Measurements from ENCODE around the gene RNF181. TPM values are rescaled to one million over a fixed set of nuclear protein-coding genes. Genes with fewer than 3 reads are reported as not detected.
A peak's percentile ranks its signal among the peaks of the same experiment; 100 is the strongest.

The RNF181 gene
- total and polyA plus RNA-seq, 2 of the 13 experiments (the other 11 are each of a cell fraction or from before 2014, with no cell fraction given): 224 to 578 TPM

DNA sequence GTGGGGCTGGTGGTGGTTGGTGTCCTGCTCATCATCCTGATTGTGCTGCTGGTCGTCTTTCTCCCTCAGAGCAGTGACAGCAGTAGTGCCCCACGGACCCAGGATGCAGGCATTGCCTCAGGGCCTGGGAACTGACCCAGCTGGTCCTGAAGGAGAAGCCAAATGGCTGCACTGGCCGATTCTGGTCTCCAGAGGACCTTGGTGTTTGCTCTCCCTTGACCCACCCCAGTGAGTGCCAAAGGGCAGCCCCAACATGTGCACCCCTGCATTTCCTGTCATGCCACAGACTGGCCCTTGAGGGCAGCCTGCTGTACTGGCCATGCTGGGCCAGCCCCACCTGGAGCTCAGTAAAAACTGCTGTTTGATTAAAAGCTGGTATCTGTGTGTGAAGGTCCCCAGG is 2.5 kb upstream of the RNF181 start (continued):
- TF ChIP-seq, protein P1, sequence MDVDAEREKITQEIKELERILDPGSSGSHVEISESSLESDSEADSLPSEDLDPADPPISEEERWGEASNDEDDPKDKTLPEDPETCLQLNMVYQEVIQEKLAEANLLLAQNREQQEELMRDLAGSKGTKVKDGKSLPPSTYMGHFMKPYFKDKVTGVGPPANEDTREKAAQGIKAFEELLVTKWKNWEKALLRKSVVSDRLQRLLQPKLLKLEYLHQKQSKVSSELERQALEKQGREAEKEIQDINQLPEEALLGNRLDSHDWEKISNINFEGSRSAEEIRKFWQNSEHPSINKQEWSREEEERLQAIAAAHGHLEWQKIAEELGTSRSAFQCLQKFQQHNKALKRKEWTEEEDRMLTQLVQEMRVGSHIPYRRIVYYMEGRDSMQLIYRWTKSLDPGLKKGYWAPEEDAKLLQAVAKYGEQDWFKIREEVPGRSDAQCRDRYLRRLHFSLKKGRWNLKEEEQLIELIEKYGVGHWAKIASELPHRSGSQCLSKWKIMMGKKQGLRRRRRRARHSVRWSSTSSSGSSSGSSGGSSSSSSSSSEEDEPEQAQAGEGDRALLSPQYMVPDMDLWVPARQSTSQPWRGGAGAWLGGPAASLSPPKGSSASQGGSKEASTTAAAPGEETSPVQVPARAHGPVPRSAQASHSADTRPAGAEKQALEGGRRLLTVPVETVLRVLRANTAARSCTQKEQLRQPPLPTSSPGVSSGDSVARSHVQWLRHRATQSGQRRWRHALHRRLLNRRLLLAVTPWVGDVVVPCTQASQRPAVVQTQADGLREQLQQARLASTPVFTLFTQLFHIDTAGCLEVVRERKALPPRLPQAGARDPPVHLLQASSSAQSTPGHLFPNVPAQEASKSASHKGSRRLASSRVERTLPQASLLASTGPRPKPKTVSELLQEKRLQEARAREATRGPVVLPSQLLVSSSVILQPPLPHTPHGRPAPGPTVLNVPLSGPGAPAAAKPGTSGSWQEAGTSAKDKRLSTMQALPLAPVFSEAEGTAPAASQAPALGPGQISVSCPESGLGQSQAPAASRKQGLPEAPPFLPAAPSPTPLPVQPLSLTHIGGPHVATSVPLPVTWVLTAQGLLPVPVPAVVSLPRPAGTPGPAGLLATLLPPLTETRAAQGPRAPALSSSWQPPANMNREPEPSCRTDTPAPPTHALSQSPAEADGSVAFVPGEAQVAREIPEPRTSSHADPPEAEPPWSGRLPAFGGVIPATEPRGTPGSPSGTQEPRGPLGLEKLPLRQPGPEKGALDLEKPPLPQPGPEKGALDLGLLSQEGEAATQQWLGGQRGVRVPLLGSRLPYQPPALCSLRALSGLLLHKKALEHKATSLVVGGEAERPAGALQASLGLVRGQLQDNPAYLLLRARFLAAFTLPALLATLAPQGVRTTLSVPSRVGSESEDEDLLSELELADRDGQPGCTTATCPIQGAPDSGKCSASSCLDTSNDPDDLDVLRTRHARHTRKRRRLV (CRISPR knock-in tag; IDR thresholded peaks at IDR 0.05): no peak
- TF ChIP-seq, protein P2, sequence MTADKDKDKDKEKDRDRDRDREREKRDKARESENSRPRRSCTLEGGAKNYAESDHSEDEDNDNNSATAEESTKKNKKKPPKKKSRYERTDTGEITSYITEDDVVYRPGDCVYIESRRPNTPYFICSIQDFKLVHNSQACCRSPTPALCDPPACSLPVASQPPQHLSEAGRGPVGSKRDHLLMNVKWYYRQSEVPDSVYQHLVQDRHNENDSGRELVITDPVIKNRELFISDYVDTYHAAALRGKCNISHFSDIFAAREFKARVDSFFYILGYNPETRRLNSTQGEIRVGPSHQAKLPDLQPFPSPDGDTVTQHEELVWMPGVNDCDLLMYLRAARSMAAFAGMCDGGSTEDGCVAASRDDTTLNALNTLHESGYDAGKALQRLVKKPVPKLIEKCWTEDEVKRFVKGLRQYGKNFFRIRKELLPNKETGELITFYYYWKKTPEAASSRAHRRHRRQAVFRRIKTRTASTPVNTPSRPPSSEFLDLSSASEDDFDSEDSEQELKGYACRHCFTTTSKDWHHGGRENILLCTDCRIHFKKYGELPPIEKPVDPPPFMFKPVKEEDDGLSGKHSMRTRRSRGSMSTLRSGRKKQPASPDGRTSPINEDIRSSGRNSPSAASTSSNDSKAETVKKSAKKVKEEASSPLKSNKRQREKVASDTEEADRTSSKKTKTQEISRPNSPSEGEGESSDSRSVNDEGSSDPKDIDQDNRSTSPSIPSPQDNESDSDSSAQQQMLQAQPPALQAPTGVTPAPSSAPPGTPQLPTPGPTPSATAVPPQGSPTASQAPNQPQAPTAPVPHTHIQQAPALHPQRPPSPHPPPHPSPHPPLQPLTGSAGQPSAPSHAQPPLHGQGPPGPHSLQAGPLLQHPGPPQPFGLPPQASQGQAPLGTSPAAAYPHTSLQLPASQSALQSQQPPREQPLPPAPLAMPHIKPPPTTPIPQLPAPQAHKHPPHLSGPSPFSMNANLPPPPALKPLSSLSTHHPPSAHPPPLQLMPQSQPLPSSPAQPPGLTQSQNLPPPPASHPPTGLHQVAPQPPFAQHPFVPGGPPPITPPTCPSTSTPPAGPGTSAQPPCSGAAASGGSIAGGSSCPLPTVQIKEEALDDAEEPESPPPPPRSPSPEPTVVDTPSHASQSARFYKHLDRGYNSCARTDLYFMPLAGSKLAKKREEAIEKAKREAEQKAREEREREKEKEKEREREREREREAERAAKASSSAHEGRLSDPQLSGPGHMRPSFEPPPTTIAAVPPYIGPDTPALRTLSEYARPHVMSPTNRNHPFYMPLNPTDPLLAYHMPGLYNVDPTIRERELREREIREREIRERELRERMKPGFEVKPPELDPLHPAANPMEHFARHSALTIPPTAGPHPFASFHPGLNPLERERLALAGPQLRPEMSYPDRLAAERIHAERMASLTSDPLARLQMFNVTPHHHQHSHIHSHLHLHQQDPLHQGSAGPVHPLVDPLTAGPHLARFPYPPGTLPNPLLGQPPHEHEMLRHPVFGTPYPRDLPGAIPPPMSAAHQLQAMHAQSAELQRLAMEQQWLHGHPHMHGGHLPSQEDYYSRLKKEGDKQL (CRISPR knock-in tag; IDR thresholded peaks at IDR 0.05; ENCODE audit: low read depth): no peak
- TF ChIP-seq, protein P3, sequence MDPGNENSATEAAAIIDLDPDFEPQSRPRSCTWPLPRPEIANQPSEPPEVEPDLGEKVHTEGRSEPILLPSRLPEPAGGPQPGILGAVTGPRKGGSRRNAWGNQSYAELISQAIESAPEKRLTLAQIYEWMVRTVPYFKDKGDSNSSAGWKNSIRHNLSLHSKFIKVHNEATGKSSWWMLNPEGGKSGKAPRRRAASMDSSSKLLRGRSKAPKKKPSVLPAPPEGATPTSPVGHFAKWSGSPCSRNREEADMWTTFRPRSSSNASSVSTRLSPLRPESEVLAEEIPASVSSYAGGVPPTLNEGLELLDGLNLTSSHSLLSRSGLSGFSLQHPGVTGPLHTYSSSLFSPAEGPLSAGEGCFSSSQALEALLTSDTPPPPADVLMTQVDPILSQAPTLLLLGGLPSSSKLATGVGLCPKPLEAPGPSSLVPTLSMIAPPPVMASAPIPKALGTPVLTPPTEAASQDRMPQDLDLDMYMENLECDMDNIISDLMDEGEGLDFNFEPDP (CRISPR knock-in tag; conservative IDR thresholded peaks at IDR 0.05): no peak
- TF ChIP-seq ZNF546 (CRISPR knock-in tag; conservative IDR thresholded peaks at IDR 0.05) (no peak), JARID2 (CRISPR knock-in tag; IDR thresholded peaks at IDR 0.05; ENCODE audit: insufficient replicate concordance) (no peak), ETV6 (CRISPR knock-in tag; conservative IDR thresholded peaks at IDR 0.05) (no peak)
- TF ChIP-seq, protein P4, sequence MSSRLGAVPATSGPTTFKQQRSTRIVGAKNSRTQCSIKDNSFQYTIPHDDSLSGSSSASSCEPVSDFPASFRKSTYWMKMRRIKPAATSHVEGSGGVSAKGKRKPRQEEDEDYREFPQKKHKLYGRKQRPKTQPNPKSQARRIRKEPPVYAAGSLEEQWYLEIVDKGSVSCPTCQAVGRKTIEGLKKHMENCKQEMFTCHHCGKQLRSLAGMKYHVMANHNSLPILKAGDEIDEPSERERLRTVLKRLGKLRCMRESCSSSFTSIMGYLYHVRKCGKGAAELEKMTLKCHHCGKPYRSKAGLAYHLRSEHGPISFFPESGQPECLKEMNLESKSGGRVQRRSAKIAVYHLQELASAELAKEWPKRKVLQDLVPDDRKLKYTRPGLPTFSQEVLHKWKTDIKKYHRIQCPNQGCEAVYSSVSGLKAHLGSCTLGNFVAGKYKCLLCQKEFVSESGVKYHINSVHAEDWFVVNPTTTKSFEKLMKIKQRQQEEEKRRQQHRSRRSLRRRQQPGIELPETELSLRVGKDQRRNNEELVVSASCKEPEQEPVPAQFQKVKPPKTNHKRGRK (CRISPR knock-in tag; IDR thresholded peaks at IDR 0.05): no peak
- TF ChIP-seq, protein P5, sequence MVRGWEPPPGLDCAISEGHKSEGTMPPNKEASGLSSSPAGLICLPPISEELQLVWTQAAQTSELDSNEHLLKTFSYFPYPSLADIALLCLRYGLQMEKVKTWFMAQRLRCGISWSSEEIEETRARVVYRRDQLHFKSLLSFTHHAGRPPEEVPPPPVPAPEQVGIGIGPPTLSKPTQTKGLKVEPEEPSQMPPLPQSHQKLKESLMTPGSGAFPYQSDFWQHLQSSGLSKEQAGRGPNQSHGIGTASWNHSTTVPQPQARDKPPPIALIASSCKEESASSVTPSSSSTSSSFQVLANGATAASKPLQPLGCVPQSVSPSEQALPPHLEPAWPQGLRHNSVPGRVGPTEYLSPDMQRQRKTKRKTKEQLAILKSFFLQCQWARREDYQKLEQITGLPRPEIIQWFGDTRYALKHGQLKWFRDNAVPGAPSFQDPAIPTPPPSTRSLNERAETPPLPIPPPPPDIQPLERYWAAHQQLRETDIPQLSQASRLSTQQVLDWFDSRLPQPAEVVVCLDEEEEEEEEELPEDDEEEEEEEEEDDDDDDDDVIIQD (CRISPR knock-in tag; IDR thresholded peaks at IDR 0.05; ENCODE audit: low read depth): no peak
- TF ChIP-seq, protein P6, sequence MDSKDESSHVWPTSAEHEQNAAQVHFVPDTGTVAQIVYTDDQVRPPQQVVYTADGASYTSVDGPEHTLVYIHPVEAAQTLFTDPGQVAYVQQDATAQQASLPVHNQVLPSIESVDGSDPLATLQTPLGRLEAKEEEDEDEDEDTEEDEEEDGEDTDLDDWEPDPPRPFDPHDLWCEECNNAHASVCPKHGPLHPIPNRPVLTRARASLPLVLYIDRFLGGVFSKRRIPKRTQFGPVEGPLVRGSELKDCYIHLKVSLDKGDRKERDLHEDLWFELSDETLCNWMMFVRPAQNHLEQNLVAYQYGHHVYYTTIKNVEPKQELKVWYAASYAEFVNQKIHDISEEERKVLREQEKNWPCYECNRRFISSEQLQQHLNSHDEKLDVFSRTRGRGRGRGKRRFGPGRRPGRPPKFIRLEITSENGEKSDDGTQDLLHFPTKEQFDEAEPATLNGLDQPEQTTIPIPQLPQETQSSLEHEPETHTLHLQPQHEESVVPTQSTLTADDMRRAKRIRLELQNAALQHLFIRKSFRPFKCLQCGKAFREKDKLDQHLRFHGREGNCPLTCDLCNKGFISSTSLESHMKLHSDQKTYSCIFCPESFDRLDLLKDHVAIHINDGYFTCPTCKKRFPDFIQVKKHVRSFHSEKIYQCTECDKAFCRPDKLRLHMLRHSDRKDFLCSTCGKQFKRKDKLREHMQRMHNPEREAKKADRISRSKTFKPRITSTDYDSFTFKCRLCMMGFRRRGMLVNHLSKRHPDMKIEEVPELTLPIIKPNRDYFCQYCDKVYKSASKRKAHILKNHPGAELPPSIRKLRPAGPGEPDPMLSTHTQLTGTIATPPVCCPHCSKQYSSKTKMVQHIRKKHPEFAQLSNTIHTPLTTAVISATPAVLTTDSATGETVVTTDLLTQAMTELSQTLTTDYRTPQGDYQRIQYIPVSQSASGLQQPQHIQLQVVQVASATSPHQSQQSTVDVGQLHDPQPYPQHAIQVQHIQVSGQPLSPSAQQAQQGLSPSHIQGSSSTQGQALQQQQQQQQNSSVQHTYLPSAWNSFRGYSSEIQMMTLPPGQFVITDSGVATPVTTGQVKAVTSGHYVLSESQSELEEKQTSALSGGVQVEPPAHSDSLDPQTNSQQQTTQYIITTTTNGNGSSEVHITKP (CRISPR knock-in tag; IDR thresholded peaks at IDR 0.05; ENCODE audit: low read depth): 0 out of 2 replicates have a peak, but pooled peaks have one; percentile 23
